Astrocyte of the spinal cord (primary cell): ENCODE data around the gene ASTN2.
"Not testable (repeated sequence)": the region's sequence is repeated elsewhere in the genome, so short reads cannot be mapped to it uniquely, and the experiment has no call there.

ENCODE experiments used
- DNase-seq: peaks from one replicate; pipeline ENCODE4 v3.0.0; 2011; ENCODE audit warnings: low read depth, low spot score
- H3K4me3 ChIP-seq: 2 replicates; pipeline ENCODE4 v1.5.1; 2011; ENCODE audit warnings: low read depth, mild to moderate bottlenecking, low read length, moderate library complexity
- in situ Hi-C: cut with HindIII; loops from 2 replicates; pipeline ENCODE4 v1.10.0; 2017; ENCODE audit warnings: low sequenced_read_pairs
- TF ChIP-seq, protein P1 (sequence below): IDR thresholded peaks from 2 replicates; pipeline ENCODE4 v1.5.1; 2012; ENCODE audit warnings: low read depth, mild to moderate bottlenecking, low read length, inconsistent platforms

ASTN2 gene

GRCh38 chr9:116844621-116845020, 570.2 kb downstream of the ASTN2 start:
- no peak for DNase-seq
- no peak overlapping the region for H3K4me3 ChIP-seq
- TF ChIP-seq, protein P1, sequence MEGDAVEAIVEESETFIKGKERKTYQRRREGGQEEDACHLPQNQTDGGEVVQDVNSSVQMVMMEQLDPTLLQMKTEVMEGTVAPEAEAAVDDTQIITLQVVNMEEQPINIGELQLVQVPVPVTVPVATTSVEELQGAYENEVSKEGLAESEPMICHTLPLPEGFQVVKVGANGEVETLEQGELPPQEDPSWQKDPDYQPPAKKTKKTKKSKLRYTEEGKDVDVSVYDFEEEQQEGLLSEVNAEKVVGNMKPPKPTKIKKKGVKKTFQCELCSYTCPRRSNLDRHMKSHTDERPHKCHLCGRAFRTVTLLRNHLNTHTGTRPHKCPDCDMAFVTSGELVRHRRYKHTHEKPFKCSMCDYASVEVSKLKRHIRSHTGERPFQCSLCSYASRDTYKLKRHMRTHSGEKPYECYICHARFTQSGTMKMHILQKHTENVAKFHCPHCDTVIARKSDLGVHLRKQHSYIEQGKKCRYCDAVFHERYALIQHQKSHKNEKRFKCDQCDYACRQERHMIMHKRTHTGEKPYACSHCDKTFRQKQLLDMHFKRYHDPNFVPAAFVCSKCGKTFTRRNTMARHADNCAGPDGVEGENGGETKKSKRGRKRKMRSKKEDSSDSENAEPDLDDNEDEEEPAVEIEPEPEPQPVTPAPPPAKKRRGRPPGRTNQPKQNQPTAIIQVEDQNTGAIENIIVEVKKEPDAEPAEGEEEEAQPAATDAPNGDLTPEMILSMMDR = no peak
- in situ Hi-C loops = no loop called here

DNA sequence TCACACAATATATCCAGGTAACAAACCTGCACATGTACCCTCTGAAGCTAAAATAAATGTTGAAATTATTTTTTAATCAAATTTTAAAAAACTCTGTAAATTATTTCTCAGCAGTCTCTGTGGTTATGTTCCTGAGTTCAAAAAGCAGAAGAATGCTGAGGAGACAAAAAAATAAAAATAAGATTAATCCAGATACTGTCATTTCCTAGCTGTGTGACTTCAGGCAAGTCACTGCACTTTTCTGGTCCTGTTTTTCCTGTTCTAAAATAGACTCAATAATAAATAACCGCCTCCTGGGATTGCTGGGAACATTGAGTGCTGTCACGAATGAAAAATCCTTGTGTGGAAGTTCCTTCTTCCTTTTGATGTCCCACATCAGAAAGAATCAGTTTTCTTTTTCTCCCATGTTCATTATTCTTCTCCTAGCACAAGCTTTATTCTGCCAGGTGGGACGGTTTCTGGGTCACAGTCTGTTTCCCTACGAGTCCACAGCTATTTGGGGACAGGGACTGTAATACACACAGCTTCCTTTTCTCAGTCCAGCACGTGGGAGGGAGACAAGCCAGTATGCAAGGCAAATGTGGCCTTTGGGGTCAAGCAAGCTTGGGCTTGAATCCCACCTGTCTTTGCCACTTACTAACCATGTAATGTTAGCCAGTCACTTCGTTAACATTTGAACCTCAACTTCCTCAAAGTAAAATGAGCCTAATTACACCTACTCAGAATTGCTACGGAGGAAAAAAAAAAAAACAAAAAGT, 570.8 kb downstream of the ASTN2 start:
- no peak for DNase-seq
- TF ChIP-seq, protein P1 = no peak
- no peak overlapping the region for H3K4me3 ChIP-seq
- in situ Hi-C loops = no loop called here

DNA sequence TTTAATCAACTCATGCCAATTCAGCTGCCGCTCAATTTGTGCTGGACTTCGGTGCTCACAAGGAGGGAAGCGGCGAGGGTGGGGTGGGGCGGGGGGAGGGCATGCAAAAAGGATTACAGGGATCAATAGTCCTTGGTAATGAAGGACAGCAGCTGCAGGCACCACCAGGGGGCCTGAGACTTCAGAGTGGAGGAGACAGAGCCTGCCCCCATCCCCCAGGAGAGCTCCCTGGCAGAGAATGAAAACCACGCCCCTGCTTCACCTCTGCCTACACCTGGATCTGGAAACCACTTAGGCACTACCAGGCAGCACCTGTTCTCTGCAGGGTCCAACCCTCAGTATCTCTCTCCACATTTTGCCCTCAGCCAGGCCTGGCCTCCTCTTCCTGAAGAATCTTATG, 572.2 kb downstream of the ASTN2 start:
- no peak overlapping the region for H3K4me3 ChIP-seq
- in situ Hi-C loops = no loop called here
- TF ChIP-seq, protein P1 = no peak

GRCh38 chr9:116838468-116838867, 576.4 kb downstream of the ASTN2 start:
- H3K4me3 ChIP-seq, in situ Hi-C loops, DNase-seq: not testable (repeated sequence)

More for the DNA sequence above, 572.2 kb downstream of the ASTN2 start:
- no peak for DNase-seq

GRCh38 chr9:116837018-116837989, 577.6 kb downstream of the ASTN2 start:
- DNase-seq = no peak

DNA sequence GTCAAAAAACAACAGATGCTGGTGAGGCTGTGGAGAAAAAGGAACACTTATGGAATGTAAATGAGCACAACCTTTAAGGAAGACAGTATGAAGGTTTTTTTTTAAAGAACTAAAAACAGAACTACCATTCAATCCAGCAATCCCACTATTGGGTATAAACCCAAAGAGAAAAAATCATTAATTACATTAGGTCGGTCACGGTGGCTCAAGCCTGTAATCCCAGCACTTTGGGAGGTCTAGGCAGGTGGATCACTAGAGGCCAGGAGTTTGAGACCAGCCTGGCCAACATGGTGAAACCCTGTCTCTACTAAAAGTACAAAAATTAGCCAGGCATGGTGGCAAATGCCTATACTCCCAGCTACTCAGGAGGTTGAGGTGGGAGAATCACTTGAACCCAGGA, 584.5 kb downstream of the ASTN2 start:
- DNase-seq, in situ Hi-C loops, H3K4me3 ChIP-seq: not testable (repeated sequence)

More at GRCh38 chr9:116837018-116837989, 577.6 kb downstream of the ASTN2 start:
- no peak overlapping the region for H3K4me3 ChIP-seq
- in situ Hi-C loops = no loop called here
- TF ChIP-seq, protein P1 = no peak

DNA sequence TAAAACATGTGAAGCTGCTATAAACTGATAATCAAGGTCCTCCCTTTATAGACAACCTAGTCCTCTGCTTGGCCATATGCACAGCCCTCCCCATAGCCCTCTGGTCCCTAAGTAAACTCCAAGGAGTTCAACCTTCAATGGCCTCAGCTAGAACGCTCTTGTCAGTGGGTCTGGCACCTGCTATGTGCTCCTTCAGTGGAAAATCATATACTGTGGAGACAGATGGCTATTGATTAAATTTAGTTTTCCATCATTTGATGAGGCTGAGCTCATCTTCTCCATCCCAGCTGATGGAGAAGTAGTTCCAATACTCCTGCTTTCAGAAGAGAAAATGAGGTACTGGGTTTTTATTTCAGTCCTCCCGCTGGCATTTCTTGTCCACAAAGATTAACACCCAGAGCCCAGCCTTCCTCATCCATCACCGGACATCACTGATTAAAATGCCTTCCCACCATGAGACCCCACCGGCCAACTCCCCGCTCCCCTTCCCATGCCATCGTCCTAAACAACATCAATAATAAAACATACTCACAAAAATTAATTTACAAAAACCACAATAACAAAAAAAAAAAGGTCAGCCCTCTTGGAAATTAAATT, 593.1 kb downstream of the ASTN2 start:
- no peak for DNase-seq
- no peak overlapping the region for H3K4me3 ChIP-seq
- TF ChIP-seq, protein P1 = no peak
- in situ Hi-C loops = no loop called here
